A549 treated with CORT108297 at 1 μM for 4 hours (cell line): Measurements from ENCODE around the gene ZNF644. TPM values are rescaled to one million over a fixed set of nuclear protein-coding genes. Genes with fewer than 3 reads are reported as not detected.

ENCODE experiments used
- total RNA-seq: library from RNA; stranded (reverse); fragments of 200-300 nt; extraction: Qiagen RNA extraction; gene quantifications from 5 replicates; pipeline ENCODE4 v1.2.3, GENCODE V29; 2022

Gene ZNF644
- total RNA-seq, result 13.2 to 17.1 TPM (median 13.6 TPM) in 5 replicates

GRCh38 chr1:91021686-91022517 is at the start of gene ZNF644:
Gene ZNF644, minus strand, starts transcription at chr1:91022035. Its CDS starts 39,682 bp downstream, at chr1:90982353.

